HG03520 (cell line): ENCODE measurements around the gene PPBP.
"Not testable (repeated sequence)": the region's sequence is repeated elsewhere in the genome, so short reads cannot be mapped to it uniquely, and the experiment has no call there.

Experiments used
- ATAC-seq: cut with Tn5 transposase; IDR thresholded peaks from one replicate; pipeline ENCODE4 v1.9.1; 2021; ENCODE audit warnings: mild to moderate bottlenecking, moderate library complexity; ENCODE audit not compliant: unreplicated experiment

The PPBP gene

GRCh38 chr4:73952352-73952751 is 35.6 kb downstream of the PPBP start:
- no peak for ATAC-seq

- ATAC-seq, result not testable (repeated sequence)
These were observed 37.5 kb downstream of the PPBP start for GRCh38 chr4:73950376-73950920.

- no peak for ATAC-seq
These were observed 38.8 kb downstream of the PPBP start for GRCh38 chr4:73948990-73949706.

GRCh38 chr4:73948291-73948690 is 39.7 kb downstream of the PPBP start:
- ATAC-seq, result no peak

- no peak for ATAC-seq
These were observed 40.6 kb downstream of the PPBP start for GRCh38 chr4:73947239-73947985.

- no peak for ATAC-seq
These were observed 42.1 kb downstream of the PPBP start for GRCh38 chr4:73945674-73946449.

GRCh38 chr4:73945140-73945539 is 42.9 kb downstream of the PPBP start:
- no peak for ATAC-seq

- ATAC-seq, result no peak
These were observed 43.7 kb downstream of the PPBP start for GRCh38 chr4:73944061-73944875.

- ATAC-seq, result no peak
These were observed 44.4 kb downstream of the PPBP start for GRCh38 chr4:73943555-73943954.

- no peak for ATAC-seq
These were observed 51.0 kb downstream of the PPBP start for GRCh38 chr4:73936969-73937368.
